ENCODE results near the gene PARD3.

PARD3 gene

GRCh38 chr10:34219753-34220548, 595.1 kb downstream of the PARD3 start:
- TF ChIP-seq CTCF (IDR thresholded peaks at IDR 0.05; ENCODE audit: low read depth, low read length, poor library complexity, severe bottlenecking): no peak
- TF ChIP-seq EZH2phosphoT487 (IDR thresholded peaks at IDR 0.05; ENCODE audit: borderline replicate concordance, low read length): no peak
- no peaks in the 10 kb centered on the region for H4K20me1 ChIP-seq (ENCODE audit: control insufficient read depth, insufficient read depth, low read depth, low read length)
- no peaks in the 10 kb centered on the region for H3K4me1 ChIP-seq (ENCODE audit: control insufficient read depth, low read length)
- H3K9me2 ChIP-seq (replicated peaks; ENCODE audit: control insufficient read depth, low read length): no peaks in the 10 kb centered on the region
- H3K4me3 ChIP-seq (ENCODE audit: low read length): no peak overlapping the region
- no peaks in the 10 kb centered on the region for H3K79me2 ChIP-seq (ENCODE audit: control insufficient read depth, low read length)
- H3K36me3 ChIP-seq (ENCODE audit: control insufficient read depth, low read length): no peaks in the 10 kb centered on the region
- H3K27me3 ChIP-seq (ENCODE audit: control insufficient read depth, low read length): no peaks in the 10 kb centered on the region
- H3F3A ChIP-seq (ENCODE audit: control insufficient read depth, insufficient read depth): no peaks in the 10 kb centered on the region
- no peak overlapping the region for H3K27ac ChIP-seq (ENCODE audit: low read depth, low read length)
- H3K9me3 ChIP-seq (ENCODE audit: control insufficient read depth, insufficient read depth, low read length): no peaks in the 10 kb centered on the region
- no peak overlapping the region for H3K4me2 ChIP-seq (ENCODE audit: low read length)

GRCh38 chr10:34217524-34217923, 597.6 kb downstream of the PARD3 start:
- Histone ChIP-seq H3K27ac (ENCODE audit: low read depth, low read length) (no peak overlapping the region), H3K9me3 (ENCODE audit: control insufficient read depth, insufficient read depth, low read length) (no peaks in the 10 kb centered on the region), H3K79me2 (ENCODE audit: control insufficient read depth, low read length) (no peaks in the 10 kb centered on the region), H4K20me1 (ENCODE audit: control insufficient read depth, insufficient read depth, low read depth, low read length) (no peaks in the 10 kb centered on the region), H3K4me1 (ENCODE audit: control insufficient read depth, low read length) (no peaks in the 10 kb centered on the region), H3K9me2 (replicated peaks; ENCODE audit: control insufficient read depth, low read length) (no peaks in the 10 kb centered on the region), H3K4me3 (ENCODE audit: low read length) (no peak overlapping the region), H3K27me3 (ENCODE audit: control insufficient read depth, low read length) (no peaks in the 10 kb centered on the region), H3K4me2 (ENCODE audit: low read length) (no peak overlapping the region), H3F3A (ENCODE audit: control insufficient read depth, insufficient read depth) (no peaks in the 10 kb centered on the region), H3K36me3 (ENCODE audit: control insufficient read depth, low read length) (no peaks in the 10 kb centered on the region)
- TF ChIP-seq CTCF (IDR thresholded peaks at IDR 0.05; ENCODE audit: low read depth, low read length, poor library complexity, severe bottlenecking) (no peak), EZH2phosphoT487 (IDR thresholded peaks at IDR 0.05; ENCODE audit: borderline replicate concordance, low read length) (no peak)

- no peaks in the 10 kb centered on the region for H3K9me2 ChIP-seq (replicated peaks; ENCODE audit: control insufficient read depth, low read length)
- no peak overlapping the region for H3K4me3 ChIP-seq (ENCODE audit: low read length)
- no peaks in the 10 kb centered on the region for H3K36me3 ChIP-seq (ENCODE audit: control insufficient read depth, low read length)
- H3K4me2 ChIP-seq (ENCODE audit: low read length): no peak overlapping the region
- H3K27ac ChIP-seq (ENCODE audit: low read depth, low read length): no peak overlapping the region
- H3K79me2 ChIP-seq (ENCODE audit: control insufficient read depth, low read length): no peaks in the 10 kb centered on the region
- no peaks in the 10 kb centered on the region for H3K4me1 ChIP-seq (ENCODE audit: control insufficient read depth, low read length)
- no peaks in the 10 kb centered on the region for H3K27me3 ChIP-seq (ENCODE audit: control insufficient read depth, low read length)
- TF ChIP-seq CTCF (IDR thresholded peaks at IDR 0.05; ENCODE audit: low read depth, low read length, poor library complexity, severe bottlenecking) (no peak), EZH2phosphoT487 (IDR thresholded peaks at IDR 0.05; ENCODE audit: borderline replicate concordance, low read length) (no peak)
- H3K9me3 ChIP-seq (ENCODE audit: control insufficient read depth, insufficient read depth, low read length): no peaks in the 10 kb centered on the region
- H3F3A ChIP-seq (ENCODE audit: control insufficient read depth, insufficient read depth): no peaks in the 10 kb centered on the region
- H4K20me1 ChIP-seq (ENCODE audit: control insufficient read depth, insufficient read depth, low read depth, low read length): no peaks in the 10 kb centered on the region
Measured at GRCh38 chr10:34216348-34216945, 598.6 kb downstream of the PARD3 start.
